Right lobe of liver (tissue), 6 donors: ENCODE measurements around the gene ITLN1. TPM values are rescaled to one million over a fixed set of nuclear protein-coding genes. Genes with fewer than 3 reads are reported as not detected.

Experiments used
- ATAC-seq, 4 donors: fragments of 200-7000 bp; cut with Tn5 transposase; one replicate each; pipeline ENCODE4 v1.9.1; 2020; ENCODE audit warnings: mild to moderate bottlenecking in 4 of 4, moderate library complexity in 4 of 4
- DNase-seq, 3 donors: peaks; one replicate each; pipeline ENCODE4 v3.0.0-alpha.2; 2020
- H3K27ac ChIP-seq, 3 donors: fragments of 200-600 bp; one replicate each; pipeline ENCODE4 v1.8.0; 2022
- H3K27me3 ChIP-seq, 2 donors: fragments of 200-600 bp; one replicate each; pipeline ENCODE4 v1.8.0; 2022
- H3K36me3 ChIP-seq, 4 donors: fragments of 200-600 bp; sonication (generic) in 1 of 4; one replicate each; pipeline versions ENCODE4 v1.5.1 to v1.8.0; 2017 to 2022; ENCODE audit warnings: control low read depth in 1 of 4
- H3K4me1 ChIP-seq, 4 donors: fragments of 200-600 bp; sonication (generic) in 1 of 4; one replicate each; pipeline versions ENCODE4 v1.5.1 to v1.8.0; 2017 to 2022; ENCODE audit warnings: control low read depth in 1 of 4
- H3K4me3 ChIP-seq, 3 donors: fragments of 200-600 bp; one replicate each; pipeline ENCODE4 v1.8.0; 2022
- H3K9me3 ChIP-seq, 4 donors: fragments of 200-600 bp; sonication (generic) in 1 of 4; one replicate each; pipeline versions ENCODE4 v1.5.1 to v1.8.0; 2017 to 2022; ENCODE audit warnings: control low read depth in 1 of 4
- POLR2A ChIP-seq: fragments of 450-650 bp; IDR thresholded peaks from one replicate; pipeline ENCODE4 v1.6.1; 2017; ENCODE audit warnings: antibody characterized with exemption, mild to moderate bottlenecking
- WGBS: methylation state at CpG from one replicate; pipeline ENCODE4 v1.1.6; 2018; ENCODE audit warnings: low coverage, low lambda C conversion rate; ENCODE audit not compliant: insufficient coverage; ENCODE audit errors: missing lambda C conversion rate; 5-methylcytosine and 5-hydroxymethylcytosine counted together
- intact Hi-C, 2 donors: fragments of 100-400 bp; cut with DNase I; formaldehyde crosslinking; loops; one replicate each; pipeline versions ENCODE4 v1.11.2 to v1.14.1; 2022
- total RNA-seq, 6 experiments: library from RNA; depleted of rRNA in 2 of 6; stranded (reverse); fragments of >200 nt in 2 of 6; fragmentation: NEBNext Ultra II Directional in 3 of 6; extraction: Animal tissue kit (Norgen Biotek cat#: 25700) in 3 of 6; gene quantifications; one replicate each; pipeline versions ENCODE4 v1.1.0 to v1.2.4, GENCODE V29; 2016 to 2023
- donor health status: DM: no; HTN: yes; CAD: no.
- donor health status: DM: no; HTN: no; CAD: no.
- donor health status: DM: no; HTN: no; CAD: no.
- donor health status: DM: no; HTN: yes; CAD: no.
- donor health status: DM: no; HTN: yes; CAD: no.

Gene ITLN1
- total RNA-seq, 6 experiments from 2014 or later = 0.90 to 5.1 (median 2.4) TPM; not detected in 1

GRCh38 chr1:160826546-160826945 lies 58.4 kb downstream of the ITLN1 start:
- H3K9me3 ChIP-seq = no peaks in the 10 kb centered on the region
- H3K27me3 ChIP-seq = no peaks in the 10 kb centered on the region
- no peaks in the 10 kb centered on the region for H3K36me3 ChIP-seq
- no peak for ATAC-seq
- no peaks in the 10 kb centered on the region for H3K4me1 ChIP-seq
- no peak for TF ChIP-seq POLR2A
- intact Hi-C loops = loop anchor here in 1 of 2 donors (10.0 kb wide), 1 partner anchor 112 kb away; the partner anchor contains the start of gene CD48
- DNase-seq = no peak
- no peak overlapping the region for H3K27ac ChIP-seq
- H3K4me3 ChIP-seq = no peak overlapping the region
- no CpG with 5 or more reads among the region's 1 CpG for WGBS

Other genes with a start within 250 kb of the ITLN1 start
- gene SLAMF1, start 238.1 kb downstream of the ITLN1 start, total RNA-seq = under 1 TPM; 0.20 to 0.42 (median 0.28) TPM
- gene CD48, start 173.4 kb downstream of the ITLN1 start, total RNA-seq = 1 to 10 TPM in 5 of 6 experiments, under 1 TPM in 1; 0.68 to 5.0 (median 3.4) TPM
- gene SLAMF7, start 145.9 kb downstream of the ITLN1 start, total RNA-seq = 1 to 10 TPM in 3 of 6 experiments, under 1 TPM in 3; 0.74 to 5.2 (median 0.99) TPM
- gene LY9, start 89.0 kb downstream of the ITLN1 start, total RNA-seq = 1 to 10 TPM in 1 of 6 experiments, under 1 TPM in 4, not detected in 1; 0.11 to 1.3 (median 0.37) TPM
- 1 to 10 TPM in 4 of 6 experiments, under 1 TPM in 2; 0.88 to 2.0 (median 1.2) TPM for gene CD244, start 22.3 kb downstream of the ITLN1 start, total RNA-seq
- under 1 TPM in 3 of 6 experiments, not detected in 3; 0.29 to 0.33 (median 0.32) TPM for gene ITLN2, start 69.6 kb upstream of the ITLN1 start, total RNA-seq
- gene F11R, start 136.0 kb upstream of the ITLN1 start, total RNA-seq = 100 to 1,000 TPM in 1 of 6 experiments, 10 to 100 TPM in 5; 48.3 to 119 (median 65.3) TPM
- 10 to 100 TPM; 16.3 to 60.8 (median 28.3) TPM for gene TSTD1, start 153.8 kb upstream of the ITLN1 start, total RNA-seq
- 10 to 100 TPM; 25.5 to 34.3 (median 28.1) TPM for gene USF1, start 160.8 kb upstream of the ITLN1 start, total RNA-seq
- 1 to 10 TPM; 2.8 to 7.4 (median 3.6) TPM for gene ARHGAP30, start 184.7 kb upstream of the ITLN1 start, total RNA-seq
- gene NECTIN4, start 204.4 kb upstream of the ITLN1 start, total RNA-seq = not detected
- gene KLHDC9, start 213.2 kb upstream of the ITLN1 start, total RNA-seq = 1 to 10 TPM; 1.4 to 6.8 (median 2.9) TPM
- gene PFDN2, start 232.9 kb upstream of the ITLN1 start, total RNA-seq = 10 to 100 TPM; 16.6 to 37.5 (median 25.8) TPM
- 10 to 100 TPM; 36.9 to 67.8 (median 45.8) TPM for gene NIT1, start 232.9 kb upstream of the ITLN1 start, total RNA-seq
- 10 to 100 TPM; 13.8 to 22.0 (median 16.6) TPM for gene DEDD, start 247.5 kb upstream of the ITLN1 start, total RNA-seq